ENCODE results near the gene IGF1R.

The IGF1R gene

DNA sequence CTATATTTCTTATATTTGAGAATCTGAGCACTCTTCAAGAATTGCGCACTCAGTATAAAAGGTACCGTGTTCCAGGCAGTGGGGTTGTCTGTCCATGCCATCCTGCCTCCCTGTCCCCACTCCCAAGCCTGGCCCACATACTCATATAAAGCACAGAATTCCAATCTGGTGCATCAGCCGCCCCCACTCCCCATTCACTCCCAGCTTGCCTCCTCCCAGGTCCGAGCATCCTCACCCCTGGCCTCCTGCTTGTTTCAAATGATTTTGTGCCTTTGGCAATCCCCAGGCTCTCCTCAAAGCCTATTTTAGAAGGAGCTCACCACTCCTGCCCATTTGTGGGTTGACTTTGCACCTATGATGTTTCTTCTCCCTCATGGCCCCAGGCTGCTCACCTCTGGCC is 22.2 kb upstream of the IGF1R start:
- H3K27ac ChIP-seq = no peak overlapping the region
- TF ChIP-seq, protein P1, sequence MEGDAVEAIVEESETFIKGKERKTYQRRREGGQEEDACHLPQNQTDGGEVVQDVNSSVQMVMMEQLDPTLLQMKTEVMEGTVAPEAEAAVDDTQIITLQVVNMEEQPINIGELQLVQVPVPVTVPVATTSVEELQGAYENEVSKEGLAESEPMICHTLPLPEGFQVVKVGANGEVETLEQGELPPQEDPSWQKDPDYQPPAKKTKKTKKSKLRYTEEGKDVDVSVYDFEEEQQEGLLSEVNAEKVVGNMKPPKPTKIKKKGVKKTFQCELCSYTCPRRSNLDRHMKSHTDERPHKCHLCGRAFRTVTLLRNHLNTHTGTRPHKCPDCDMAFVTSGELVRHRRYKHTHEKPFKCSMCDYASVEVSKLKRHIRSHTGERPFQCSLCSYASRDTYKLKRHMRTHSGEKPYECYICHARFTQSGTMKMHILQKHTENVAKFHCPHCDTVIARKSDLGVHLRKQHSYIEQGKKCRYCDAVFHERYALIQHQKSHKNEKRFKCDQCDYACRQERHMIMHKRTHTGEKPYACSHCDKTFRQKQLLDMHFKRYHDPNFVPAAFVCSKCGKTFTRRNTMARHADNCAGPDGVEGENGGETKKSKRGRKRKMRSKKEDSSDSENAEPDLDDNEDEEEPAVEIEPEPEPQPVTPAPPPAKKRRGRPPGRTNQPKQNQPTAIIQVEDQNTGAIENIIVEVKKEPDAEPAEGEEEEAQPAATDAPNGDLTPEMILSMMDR (conservative IDR thresholded peaks at IDR 0.05) = no peak
- TF ChIP-seq ZFX (IDR thresholded peaks at IDR 0.05) = no peak

DNA sequence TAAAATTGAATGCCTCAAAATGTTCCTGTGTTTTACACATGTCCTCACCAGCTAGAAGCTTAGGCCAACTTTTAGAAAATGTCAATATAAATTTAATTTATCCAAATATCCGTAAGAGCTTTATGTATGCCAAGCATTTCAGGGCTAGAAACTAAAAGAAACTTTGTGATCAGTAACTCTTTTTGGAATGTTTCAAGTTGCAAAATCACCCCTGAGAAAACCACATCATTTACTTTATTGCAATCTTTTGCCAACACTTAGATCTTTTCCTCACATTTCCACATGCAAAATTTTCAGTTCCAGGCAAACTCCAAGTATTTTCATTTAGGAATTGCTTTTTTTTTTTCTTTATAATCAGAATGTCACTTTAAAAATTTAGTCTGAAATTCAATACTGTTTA is 20.1 kb upstream of the IGF1R start:
- no peak overlapping the region for H3K27ac ChIP-seq
- no peak for TF ChIP-seq ZFX (IDR thresholded peaks at IDR 0.05)
- TF ChIP-seq, protein P1 (conservative IDR thresholded peaks at IDR 0.05) = no peak

DNA sequence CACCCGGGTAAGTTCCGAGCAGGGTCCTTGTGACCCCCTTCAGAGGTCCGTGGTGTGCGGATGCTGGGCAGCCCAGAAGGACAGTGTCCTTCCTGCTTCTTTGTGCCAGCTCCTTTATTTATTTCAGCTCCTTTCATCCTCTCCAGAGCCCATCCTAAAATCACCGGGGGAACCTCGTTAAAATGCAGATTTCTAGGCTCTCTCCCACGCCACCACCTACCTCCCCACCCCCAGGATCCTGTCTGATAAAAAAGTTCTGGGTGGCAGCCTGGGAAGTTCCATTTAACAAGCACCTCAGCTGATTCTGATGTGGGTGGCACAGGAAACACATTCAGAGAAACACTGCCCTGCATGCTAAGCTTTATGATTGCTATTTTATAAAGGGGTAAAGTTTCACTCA is 12.5 kb upstream of the IGF1R start:
- TF ChIP-seq, protein P1 (conservative IDR thresholded peaks at IDR 0.05) = no peak
- TF ChIP-seq ZFX (IDR thresholded peaks at IDR 0.05) = no peak
- no peak overlapping the region for H3K27ac ChIP-seq

DNA sequence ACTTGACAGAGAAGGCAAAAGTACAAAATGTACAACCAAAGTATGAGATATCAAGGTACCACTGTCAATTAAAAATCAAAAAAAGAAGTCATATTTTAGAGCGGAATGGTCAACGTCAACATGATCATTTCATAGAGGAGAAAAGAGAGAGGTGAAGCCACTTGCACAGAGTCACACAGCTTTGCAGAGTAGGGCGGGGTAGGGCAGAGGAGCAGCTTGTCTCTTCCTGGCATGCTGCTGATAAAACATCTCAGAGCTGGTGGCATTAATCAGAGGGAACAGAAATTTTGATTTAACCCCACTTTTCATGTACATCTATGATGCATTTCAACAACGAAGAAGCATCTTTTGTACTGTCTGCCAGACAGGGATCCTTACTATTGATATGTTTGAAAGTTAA is 5.2 kb upstream of the IGF1R start:
- H3K27ac ChIP-seq = no peak overlapping the region

DNA sequence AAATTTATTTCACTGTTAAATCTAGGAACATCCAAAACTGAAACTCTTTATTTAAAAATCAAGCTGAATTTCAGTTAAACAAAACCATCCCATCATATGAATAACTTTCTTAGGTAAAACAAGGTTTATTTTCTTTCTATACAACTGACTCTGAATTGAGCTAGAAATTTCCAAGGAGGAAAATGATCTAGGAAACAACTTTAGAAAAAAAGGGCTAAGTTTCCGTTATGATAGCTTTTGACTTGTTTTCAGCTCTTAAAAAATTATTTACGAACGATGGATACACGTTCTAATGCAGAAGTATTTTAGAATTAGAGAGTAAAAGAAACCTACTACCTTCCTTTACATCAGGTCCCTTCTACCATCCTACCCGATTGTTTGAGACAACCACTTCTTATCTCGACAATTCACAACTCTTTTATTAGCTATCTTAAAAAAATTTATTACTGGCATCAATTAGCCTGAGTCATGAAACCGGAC is 1.8 kb upstream of the IGF1R start:
- TF ChIP-seq, protein P1 (conservative IDR thresholded peaks at IDR 0.05) = no peak
- no peak for TF ChIP-seq ZFX (IDR thresholded peaks at IDR 0.05)
- H3K27ac ChIP-seq = no peak overlapping the region

More for the DNA sequence above, 5.2 kb upstream of the IGF1R start:
- TF ChIP-seq, protein P1 (conservative IDR thresholded peaks at IDR 0.05) = no peak
- TF ChIP-seq ZFX (IDR thresholded peaks at IDR 0.05) = no peak

DNA sequence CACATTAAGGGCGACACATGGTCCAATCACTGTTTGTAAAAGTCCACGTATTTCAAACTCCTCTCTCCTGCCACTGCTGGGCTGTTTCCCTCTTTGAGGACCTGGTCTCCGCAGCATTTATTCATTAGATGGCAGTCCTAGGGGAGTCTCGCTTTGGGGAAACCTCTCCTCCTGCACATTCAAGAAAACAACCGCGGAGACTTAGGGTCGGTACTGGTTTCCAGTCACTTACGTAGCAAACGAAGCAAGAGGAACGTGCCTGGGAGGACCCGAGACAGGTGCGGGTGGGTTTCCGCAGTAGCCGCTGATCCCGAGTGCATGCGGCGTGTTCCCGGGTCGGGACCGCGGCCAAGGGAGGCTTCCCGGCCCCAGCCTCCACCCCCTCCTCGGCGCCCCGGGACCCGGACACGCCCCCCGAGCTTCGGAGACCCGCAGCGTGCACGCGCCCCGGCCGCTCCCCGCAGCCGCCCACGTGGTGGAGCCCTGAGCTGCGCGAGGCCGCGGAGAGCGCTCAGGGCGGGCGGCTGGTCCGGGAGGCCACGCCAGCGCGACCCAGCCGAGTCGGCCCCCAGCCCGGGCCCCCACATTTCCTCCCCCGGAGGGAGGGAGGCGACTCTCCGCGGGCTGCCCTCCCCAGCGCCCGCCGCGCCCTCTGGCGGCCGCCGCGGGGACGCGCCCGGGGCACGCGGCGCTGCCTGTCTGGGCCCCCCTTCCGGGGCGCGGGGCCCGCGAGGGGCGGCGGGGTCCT is 1.1 kb upstream of the IGF1R start:
- TF ChIP-seq, protein P1 (conservative IDR thresholded peaks at IDR 0.05) = peak; percentile 96
- no peak for TF ChIP-seq ZFX (IDR thresholded peaks at IDR 0.05)
- peak overlapping the region; percentile 64 for H3K27ac ChIP-seq

DNA sequence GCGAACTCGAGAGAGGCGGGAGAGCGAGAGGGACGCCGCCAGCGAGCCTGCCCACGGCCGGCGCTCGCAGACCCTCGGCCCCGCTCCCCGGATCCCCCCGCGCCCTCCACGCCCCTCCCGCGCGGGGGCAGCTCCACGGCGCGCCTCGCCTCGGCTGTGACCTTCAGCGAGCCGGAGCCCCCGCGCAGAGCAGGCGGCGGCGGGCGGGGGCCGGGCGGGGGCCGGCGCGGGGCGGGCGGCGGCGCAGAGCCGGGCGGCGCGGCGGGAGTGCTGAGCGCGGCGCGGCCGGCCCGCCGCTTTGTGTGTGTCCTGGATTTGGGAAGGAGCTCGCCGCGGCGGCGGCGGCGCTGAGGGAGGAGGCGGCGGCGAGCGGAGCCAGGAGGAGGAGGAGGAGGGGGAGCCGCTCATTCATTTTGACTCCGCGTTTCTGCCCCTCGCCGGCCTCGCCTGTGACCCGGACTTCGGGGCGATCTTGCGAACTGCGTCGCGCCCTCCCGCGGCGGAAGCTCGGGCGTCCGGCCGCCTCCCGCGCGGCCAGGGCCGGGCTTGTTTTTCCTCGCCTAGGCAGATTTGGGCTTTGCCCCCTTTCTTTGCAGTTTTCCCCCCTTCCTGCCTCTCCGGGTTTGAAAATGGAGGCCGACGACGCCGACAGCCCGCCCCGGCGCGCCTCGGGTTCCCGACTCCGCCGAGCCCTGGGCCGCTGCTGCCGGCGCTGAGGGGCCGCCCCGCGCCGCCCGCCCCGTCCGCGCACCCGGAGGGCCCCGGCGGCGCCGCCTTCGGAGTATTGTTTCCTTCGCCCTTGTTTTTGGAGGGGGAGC is 524 bp downstream of the IGF1R start:
- no peak for TF ChIP-seq ZFX (IDR thresholded peaks at IDR 0.05)
- TF ChIP-seq, protein P1 (conservative IDR thresholded peaks at IDR 0.05) = peak; percentile 22; the same call in 1 of the 2 replicates
- peak overlapping the region; percentile 64 for H3K27ac ChIP-seq
